PC-3 (cell line): ENCODE results near the gene STUB1. TPM values are rescaled to one million over a fixed set of nuclear protein-coding genes. Genes with fewer than 3 reads are reported as not detected.
A peak's percentile ranks its signal among the peaks of the same experiment; 100 is the strongest.
"Not testable (repeated sequence)": the region's sequence is repeated elsewhere in the genome, so short reads cannot be mapped to it uniquely, and the experiment has no call there.

Experiments used
- ATAC-seq: fragments of 200-7000 bp; cut with Tn5 transposase; 2 replicates; pipeline ENCODE4 v1.9.1; 2020; ENCODE audit warnings: mild to moderate bottlenecking, moderate library complexity
- BruUV-seq: library from RNA; stranded (reverse); fragments of 400-500 nt; replicated peaks from 2 replicates; lab custom pipeline; 2021; lab: Mats Ljungman, UMichigan
- CTCF ChIA-PET: fragments of 300-600 bp; sonication (Branson Sonifier 250); formaldehyde crosslinking; loops from one replicate; lab custom pipeline; 2022; ENCODE audit warnings: antibody characterized with exemption; lab: Charles Lee
- POLR2A ChIA-PET: fragments of 300-600 bp; sonication (Branson Sonifier 250); formaldehyde crosslinking; loops from one replicate; lab custom pipeline; 2022; ENCODE audit warnings: antibody characterized with exemption; ENCODE audit not compliant: unreplicated experiment; lab: Charles Lee
- DNase-seq: peaks from one replicate; pipeline ENCODE4 v3.0.0-alpha.2; 2015
- H2AFZ ChIP-seq: fragments of 300-600 bp; sonication (generic); 2 replicates; pipeline ENCODE4 v1.6.0; 2016; ENCODE audit warnings: antibody characterized with exemption, low read length
- H3F3A ChIP-seq: fragments of 300-600 bp; sonication (generic); one replicate; pipeline ENCODE4 v1.6.0; 2017; ENCODE audit warnings: antibody characterized with exemption, low read length, control low read depth, mild to moderate bottlenecking; ENCODE audit not compliant: unreplicated experiment
- H3K27ac ChIP-seq: fragments of 300-600 bp; sonication (generic); 2 replicates; pipeline ENCODE4 v1.5.1; 2016; ENCODE audit warnings: mild to moderate bottlenecking, low read length
- H3K27me3 ChIP-seq: fragments of 300-600 bp; sonication (generic); 2 replicates; pipeline ENCODE4 v1.6.1; 2016; ENCODE audit warnings: low read length, mixed read lengths
- H3K36me3 ChIP-seq: fragments of 300-600 bp; sonication (generic); 2 replicates; pipeline ENCODE4 v1.6.1; 2016; ENCODE audit warnings: low read depth, mixed run types, low read length, mixed read lengths
- H3K4me1 ChIP-seq: fragments of 300-600 bp; sonication (generic); 2 replicates; pipeline ENCODE4 v1.5.1; 2016; ENCODE audit warnings: low read length; ENCODE audit not compliant: insufficient read depth
- H3K4me2 ChIP-seq: fragments of 300-600 bp; sonication (generic); 2 replicates; pipeline ENCODE4 v1.6.0; 2016; ENCODE audit warnings: low read length
- H3K4me3 ChIP-seq: fragments of 300-600 bp; sonication (generic); 2 replicates; pipeline ENCODE4 v1.5.1; 2016; ENCODE audit warnings: mild to moderate bottlenecking, low read length, mixed read lengths
- H3K79me2 ChIP-seq: fragments of 300-600 bp; sonication (generic); 2 replicates; pipeline ENCODE4 v1.6.1; 2017; ENCODE audit warnings: low read length, mixed read lengths
- H3K9ac ChIP-seq: fragments of 300-600 bp; sonication (generic); 2 replicates; pipeline ENCODE4 v1.6.0; 2016; ENCODE audit warnings: mild to moderate bottlenecking, low read length
- H3K9me2 ChIP-seq: fragments of 300-600 bp; sonication (generic); replicated peaks from 2 replicates; pipeline ENCODE4 v1.6.1; 2016; ENCODE audit warnings: mixed run types, low read length, mixed read lengths
- H3K9me3 ChIP-seq: fragments of 300-600 bp; sonication (generic); 2 replicates; pipeline ENCODE4 v1.6.1; 2016; ENCODE audit warnings: low read length, mixed read lengths
- H4K20me1 ChIP-seq: fragments of 300-600 bp; sonication (generic); 2 replicates; pipeline ENCODE4 v1.6.1; 2016; ENCODE audit warnings: low read length, mixed read lengths
- CTCF ChIP-seq: fragments of 300-600 bp; sonication (generic); conservative IDR thresholded peaks from 2 replicates; pipeline ENCODE4 v1.5.1; 2017; ENCODE audit warnings: antibody characterized with exemption, low read depth, mild to moderate bottlenecking, low read length
- EZH2 ChIP-seq: fragments of 300-600 bp; sonication (generic); IDR thresholded peaks from one replicate; pipeline ENCODE4 v1.6.1; 2017; ENCODE audit warnings: antibody characterized with exemption, mild to moderate bottlenecking, low read length; ENCODE audit not compliant: unreplicated experiment
- EZH2phosphoT487 ChIP-seq: fragments of 300-600 bp; sonication (generic); IDR thresholded peaks from 2 replicates; pipeline ENCODE4 v1.6.1; 2018; ENCODE audit warnings: mild to moderate bottlenecking, antibody characterized with exemption, low read length, borderline replicate concordance
- intact Hi-C: fragments of 100-400 bp; cut with micrococcal nuclease; formaldehyde crosslinking; loops from 2 replicates; pipeline ENCODE4 v1.9.0; 2023
- total RNA-seq: library from RNA; depleted of rRNA; stranded (reverse); fragments of >200 nt; gene quantifications from 2 replicates; pipeline ENCODE4 v1.2.3, GENCODE V29; 2014

STUB1 gene
- total RNA-seq, 1 experiment from 2014 or later, result 152 TPM

GRCh38 chr16:712740-713250, 32.6 kb downstream of the STUB1 start:
- H3K27ac ChIP-seq, result peak overlapping the region; percentile 61
- H4K20me1 ChIP-seq, H3K9ac ChIP-seq, H3K4me3 ChIP-seq, H3F3A ChIP-seq, H3K36me3 ChIP-seq, H3K4me2 ChIP-seq, H2AFZ ChIP-seq, BruUV-seq, H3K9me3 ChIP-seq, H3K9me2 ChIP-seq: not testable (repeated sequence)
- H3K4me1 ChIP-seq, result peaks cover 22% of the 10 kb centered on the region
- ChIA-PET POLR2A (interaction anchor here (1.2 to 1.3 kb wide), 2 partner anchors 8 to 15 kb away, joined by 5 to 6 read pairs; partner anchors contain the start of gene ANTKMT), CTCF (interaction anchor here (1.0 to 1.3 kb wide), 5 partner anchors 13 to 83 kb away, joined by 3 to 6 read pairs (median 5); partner anchors contain the start of genes CCDC78, CHTF18, CIAO3 and RPUSD1)
- peaks cover 19% of the 10 kb centered on the region for H3K79me2 ChIP-seq
- TF ChIP-seq CTCF, result peak; percentile 56
- DNase-seq (peak; percentile 96), ATAC-seq (peak; percentile 50)
- intact Hi-C loops, result loop anchor here (1.0 to 10.0 kb wide), 2 partner anchors 8 to 72 kb away; partner anchors contain the start of genes CHTF18 and RPUSD1
- H3K27me3 ChIP-seq, result peaks cover 12% of the 10 kb centered on the region

GRCh38 chr16:714079-714478, 33.9 kb downstream of the STUB1 start:
- ATAC-seq (peak; percentile 10; the same call in 1 of the 2 replicates), DNase-seq (peak; percentile 51)
- Histone ChIP-seq H2AFZ (0 out of 2 replicates have a peak overlapping the region, but pooled peaks have one; percentile 48), H3K9ac (peak overlapping the region; percentile 29; the same call in 1 of the 2 replicates), H3K4me2 (peak overlapping the region; percentile 58), H4K20me1 (peaks cover 8% of the 10 kb centered on the region; the same call in 1 of the 2 replicates), H3K9me2 (no peaks in the 10 kb centered on the region), H3K4me3 (no peak overlapping the region), H3K27me3 (0 out of 2 replicates have a peak, but pooled peaks cover 2% of the 10 kb centered on the region), H3K9me3 (no peaks in the 10 kb centered on the region), H3K4me1 (peaks cover 25% of the 10 kb centered on the region), H3K79me2 (peaks cover 19% of the 10 kb centered on the region), H3K27ac (peak overlapping the region; percentile 63), H3K36me3 (no peaks in the 10 kb centered on the region), H3F3A (no peaks in the 10 kb centered on the region)
- ChIA-PET CTCF (interaction anchor here (0.5 kb wide), 1 partner anchor 12 kb away, joined by 3 read pairs; the partner anchor contains the start of gene CCDC78), POLR2A (interaction anchor here (0.5 kb wide), 1 partner anchor 14 kb away, joined by 3 read pairs; no protein-coding TSS in a partner anchor)
- TF ChIP-seq CTCF (no peak), EZH2 (no peak), EZH2phosphoT487 (no peak)
- intact Hi-C loops, result loop anchor here (10.0 kb wide), 1 partner anchor 71 kb away; the partner anchor contains the start of genes CHTF18 and RPUSD1
- no TSS peak for BruUV-seq
